Stimulated activated CD8-positive, alpha-beta memory T cell treated with anti-CD3 and anti-CD28 coated beads, Interleukin-15, amount 100 ng/mL, for 1 hour (primary cell): ENCODE data around the gene PKD1L1.

Source experiments
- DNase-seq: peaks from one replicate; pipeline ENCODE4 v3.0.0-alpha.2; 2020; ENCODE audit warnings: low read depth

The PKD1L1 gene

DNA sequence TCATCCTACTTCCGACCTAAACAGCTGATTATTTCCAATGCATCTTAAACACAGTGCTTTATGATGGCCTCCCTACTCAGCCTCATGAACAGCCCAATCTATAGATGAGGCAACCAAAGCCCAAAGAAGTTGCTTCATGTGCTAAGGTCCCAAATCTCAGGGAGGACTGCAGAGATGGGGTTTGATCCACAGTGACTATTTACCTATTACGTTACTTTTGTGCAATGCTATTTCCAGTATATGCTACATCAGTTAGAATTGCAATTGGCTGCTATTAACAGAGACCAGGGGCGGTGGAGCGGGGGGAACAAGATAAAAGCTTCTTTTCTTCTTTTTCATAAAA lies 213.3 kb downstream of the PKD1L1 start:
- DNase-seq: no peak

GRCh38 chr7:47734287-47734948 lies 213.8 kb downstream of the PKD1L1 start:
- no peak for DNase-seq

GRCh38 chr7:47730142-47730541 lies 218.1 kb downstream of the PKD1L1 start:
- no peak for DNase-seq

DNA sequence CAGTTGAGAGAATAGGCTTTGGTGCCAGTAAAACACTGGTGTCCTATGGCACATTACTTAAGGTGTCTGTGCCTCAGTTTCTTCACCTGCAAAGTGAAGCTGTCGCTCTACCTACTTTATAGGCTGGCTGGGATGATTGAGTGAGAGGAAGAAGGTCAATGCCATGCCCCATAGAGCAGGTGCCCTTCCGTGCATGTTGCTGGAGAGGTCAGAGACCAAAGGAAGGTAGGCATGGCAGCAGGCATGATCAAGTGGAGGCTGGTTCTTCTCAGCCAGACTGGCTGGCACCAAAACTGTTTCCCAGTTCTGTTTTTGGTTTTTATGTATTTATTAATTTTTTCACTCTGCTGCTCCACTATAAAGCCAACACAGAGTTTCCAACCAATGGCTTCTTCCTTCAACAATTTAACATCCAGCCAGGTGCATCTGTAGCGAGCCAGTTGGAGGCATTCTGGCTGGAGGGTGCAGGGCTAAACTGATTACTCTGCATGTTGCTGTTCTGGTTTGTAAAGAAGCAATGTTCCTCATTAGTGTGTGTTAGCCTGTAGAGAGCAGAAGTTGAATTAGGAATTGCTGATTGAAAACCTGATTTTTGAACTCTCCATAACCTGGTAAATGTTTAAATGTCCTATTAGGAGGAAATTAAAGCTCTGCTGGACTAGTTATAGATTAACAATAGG lies 222.1 kb downstream of the PKD1L1 start:
- no peak for DNase-seq

DNA sequence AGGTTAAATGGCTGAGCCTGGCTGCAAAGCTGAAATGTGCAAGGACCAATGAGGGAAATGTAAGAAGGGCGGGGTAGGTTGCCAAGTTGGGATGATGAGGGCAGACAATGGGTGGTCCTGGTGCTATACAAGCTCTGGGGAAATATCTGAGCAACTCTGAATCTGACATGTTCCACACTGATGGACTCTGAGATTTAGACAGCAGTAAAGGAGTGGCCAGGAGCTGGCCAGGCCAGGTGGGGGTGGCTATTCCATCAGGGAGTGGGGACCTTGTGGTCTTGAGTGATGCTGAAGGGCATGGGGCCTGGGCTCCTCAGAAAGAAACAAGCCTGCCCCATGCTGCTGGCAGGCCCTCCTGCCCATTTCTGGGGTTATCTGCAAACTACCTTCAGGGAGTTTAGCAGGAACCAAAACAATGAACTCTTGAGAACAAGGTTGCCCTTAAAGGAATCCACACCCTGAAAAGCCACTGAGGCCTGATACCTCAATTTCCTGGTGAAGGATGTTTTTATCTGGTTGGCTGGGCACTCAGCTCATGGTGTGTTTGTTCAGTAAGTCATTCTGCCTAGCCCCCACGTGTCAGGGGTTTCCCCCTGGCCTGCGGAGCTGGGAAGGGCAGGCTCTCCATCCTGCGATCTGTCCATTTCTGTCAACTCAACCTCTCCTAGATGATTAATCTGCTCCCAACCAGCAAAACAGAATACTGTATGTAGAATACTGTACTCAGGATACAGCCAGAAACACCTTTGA lies 223.1 kb downstream of the PKD1L1 start:
- DNase-seq: no peak
